Measurements from ENCODE around the gene OAS2.
A peak's percentile ranks its signal among the peaks of the same experiment; 100 is the strongest.

DNA sequence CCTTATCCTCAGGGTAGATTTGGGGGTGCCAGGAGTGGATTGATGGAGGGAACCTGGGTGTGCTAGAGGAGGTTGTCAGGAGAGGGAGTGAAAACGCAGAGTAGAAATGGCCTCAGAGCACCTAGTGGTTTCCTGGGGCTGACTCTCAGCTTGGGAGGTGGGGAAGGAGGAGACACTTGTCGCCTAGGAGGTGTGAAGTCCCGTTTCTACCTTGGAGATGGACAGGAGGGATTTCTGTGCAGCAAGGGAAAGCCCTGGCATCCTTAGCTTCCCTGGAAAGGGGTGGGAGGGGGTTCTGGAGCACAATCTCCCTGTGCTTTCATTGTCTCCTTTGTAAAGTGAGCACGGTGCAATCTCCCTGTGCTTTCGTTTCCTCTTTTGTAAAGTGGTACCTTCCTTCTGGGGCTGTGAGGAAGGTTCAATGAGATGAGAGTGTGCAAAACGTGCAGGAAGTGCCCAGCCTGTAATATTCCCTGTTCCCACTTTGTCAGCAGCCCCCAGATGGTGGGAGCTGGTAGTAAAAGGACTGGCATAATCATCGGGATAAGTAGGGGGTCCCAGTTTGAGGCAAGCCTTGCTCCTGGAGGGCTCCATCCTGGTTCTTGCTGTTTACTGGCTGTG is 38.4 kb upstream of the OAS2 start:
- TF ChIP-seq, protein P1, sequence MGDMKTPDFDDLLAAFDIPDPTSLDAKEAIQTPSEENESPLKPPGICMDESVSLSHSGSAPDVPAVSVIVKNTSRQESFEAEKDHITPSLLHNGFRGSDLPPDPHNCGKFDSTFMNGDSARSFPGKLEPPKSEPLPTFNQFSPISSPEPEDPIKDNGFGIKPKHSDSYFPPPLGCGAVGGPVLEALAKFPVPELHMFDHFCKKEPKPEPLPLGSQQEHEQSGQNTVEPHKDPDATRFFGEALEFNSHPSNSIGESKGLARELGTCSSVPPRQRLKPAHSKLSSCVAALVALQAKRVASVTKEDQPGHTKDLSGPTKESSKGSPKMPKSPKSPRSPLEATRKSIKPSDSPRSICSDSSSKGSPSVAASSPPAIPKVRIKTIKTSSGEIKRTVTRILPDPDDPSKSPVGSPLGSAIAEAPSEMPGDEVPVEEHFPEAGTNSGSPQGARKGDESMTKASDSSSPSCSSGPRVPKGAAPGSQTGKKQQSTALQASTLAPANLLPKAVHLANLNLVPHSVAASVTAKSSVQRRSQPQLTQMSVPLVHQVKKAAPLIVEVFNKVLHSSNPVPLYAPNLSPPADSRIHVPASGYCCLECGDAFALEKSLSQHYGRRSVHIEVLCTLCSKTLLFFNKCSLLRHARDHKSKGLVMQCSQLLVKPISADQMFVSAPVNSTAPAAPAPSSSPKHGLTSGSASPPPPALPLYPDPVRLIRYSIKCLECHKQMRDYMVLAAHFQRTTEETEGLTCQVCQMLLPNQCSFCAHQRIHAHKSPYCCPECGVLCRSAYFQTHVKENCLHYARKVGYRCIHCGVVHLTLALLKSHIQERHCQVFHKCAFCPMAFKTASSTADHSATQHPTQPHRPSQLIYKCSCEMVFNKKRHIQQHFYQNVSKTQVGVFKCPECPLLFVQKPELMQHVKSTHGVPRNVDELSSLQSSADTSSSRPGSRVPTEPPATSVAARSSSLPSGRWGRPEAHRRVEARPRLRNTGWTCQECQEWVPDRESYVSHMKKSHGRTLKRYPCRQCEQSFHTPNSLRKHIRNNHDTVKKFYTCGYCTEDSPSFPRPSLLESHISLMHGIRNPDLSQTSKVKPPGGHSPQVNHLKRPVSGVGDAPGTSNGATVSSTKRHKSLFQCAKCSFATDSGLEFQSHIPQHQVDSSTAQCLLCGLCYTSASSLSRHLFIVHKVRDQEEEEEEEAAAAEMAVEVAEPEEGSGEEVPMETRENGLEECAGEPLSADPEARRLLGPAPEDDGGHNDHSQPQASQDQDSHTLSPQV (IDR thresholded peaks at IDR 0.05): no peak
- TF ChIP-seq GABPA (IDR thresholded peaks at IDR 0.05; ENCODE audit: low read depth) (no peak), EZH2 (IDR thresholded peaks at IDR 0.05; ENCODE audit: borderline replicate concordance, control insufficient read depth, low read depth, low read length) (no peak), JUND (IDR thresholded peaks at IDR 0.05; ENCODE audit: low read depth, low read length) (no peak), PML (IDR thresholded peaks at IDR 0.05; ENCODE audit: low read length) (no peak), RAD21 (IDR thresholded peaks at IDR 0.05; ENCODE audit: insufficient read depth, low read depth, low read length) (no peak), MXI1 (IDR thresholded peaks at IDR 0.05; ENCODE audit: low read depth, low read length) (no peak), NR2C2 (IDR thresholded peaks at IDR 0.05; ENCODE audit: borderline replicate concordance, control insufficient read depth, insufficient read length, low read depth) (no peak), SIN3A (IDR thresholded peaks at IDR 0.05; ENCODE audit: low read depth, low read length) (0 out of 2 replicates have a peak, but pooled peaks have one; percentile 3), SMC3 (IDR thresholded peaks at IDR 0.05; ENCODE audit: borderline replicate concordance, low read length) (no peak; the same call in 1 of the 2 replicates)
- TF ChIP-seq, protein P2, sequence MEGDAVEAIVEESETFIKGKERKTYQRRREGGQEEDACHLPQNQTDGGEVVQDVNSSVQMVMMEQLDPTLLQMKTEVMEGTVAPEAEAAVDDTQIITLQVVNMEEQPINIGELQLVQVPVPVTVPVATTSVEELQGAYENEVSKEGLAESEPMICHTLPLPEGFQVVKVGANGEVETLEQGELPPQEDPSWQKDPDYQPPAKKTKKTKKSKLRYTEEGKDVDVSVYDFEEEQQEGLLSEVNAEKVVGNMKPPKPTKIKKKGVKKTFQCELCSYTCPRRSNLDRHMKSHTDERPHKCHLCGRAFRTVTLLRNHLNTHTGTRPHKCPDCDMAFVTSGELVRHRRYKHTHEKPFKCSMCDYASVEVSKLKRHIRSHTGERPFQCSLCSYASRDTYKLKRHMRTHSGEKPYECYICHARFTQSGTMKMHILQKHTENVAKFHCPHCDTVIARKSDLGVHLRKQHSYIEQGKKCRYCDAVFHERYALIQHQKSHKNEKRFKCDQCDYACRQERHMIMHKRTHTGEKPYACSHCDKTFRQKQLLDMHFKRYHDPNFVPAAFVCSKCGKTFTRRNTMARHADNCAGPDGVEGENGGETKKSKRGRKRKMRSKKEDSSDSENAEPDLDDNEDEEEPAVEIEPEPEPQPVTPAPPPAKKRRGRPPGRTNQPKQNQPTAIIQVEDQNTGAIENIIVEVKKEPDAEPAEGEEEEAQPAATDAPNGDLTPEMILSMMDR (IDR thresholded peaks at IDR 0.05 in 2 of 3, conservative IDR thresholded peaks at IDR 0.05 in 1 of 3; ENCODE audit: control insufficient read depth in 2 of 3, extremely low read depth in 1 of 3, insufficient read depth in 1 of 3, low read depth in 3 of 3, low read length in 3 of 3): no peak
